Ascending aorta (tissue), 2 donors: ENCODE data around the gene GON7. TPM values are rescaled to one million over a fixed set of nuclear protein-coding genes. Genes with fewer than 3 reads are reported as not detected.
A peak's percentile ranks its signal among the peaks of the same experiment; 100 is the strongest.

Source experiments
- DNase-seq, 2 donors: peaks; one replicate each; pipeline ENCODE4 v3.0.0-alpha.2; 2019; ENCODE audit warnings: low spot score in 2 of 2
- H3K27ac ChIP-seq, 2 donors: fragments of 200-600 bp; sonication (generic); one replicate each; pipeline ENCODE4 v1.5.1; 2016 to 2017; ENCODE audit warnings: mild to moderate bottlenecking in 1 of 2
- H3K27me3 ChIP-seq: fragments of 200-600 bp; sonication (generic); one replicate; pipeline ENCODE4 v1.5.1; 2017
- H3K36me3 ChIP-seq, 2 donors: fragments of 200-600 bp; sonication (generic); one replicate each; pipeline ENCODE4 v1.5.1; 2016
- H3K4me1 ChIP-seq, 2 donors: fragments of 200-600 bp; sonication (generic); one replicate each; pipeline ENCODE4 v1.5.1; 2016 to 2017; ENCODE audit warnings: mild to moderate bottlenecking in 1 of 2
- H3K4me3 ChIP-seq, 2 donors: fragments of 200-600 bp; sonication (generic); one replicate each; pipeline ENCODE4 v1.5.1; 2016 to 2017; ENCODE audit warnings: mild to moderate bottlenecking in 1 of 2
- H3K9me3 ChIP-seq, 2 donors: fragments of 200-600 bp; sonication (generic); one replicate each; pipeline ENCODE4 v1.5.1; 2016
- CTCF ChIP-seq, 3 experiments: fragments of 200-600 bp in 2 of 3; fragments of 450-650 bp in 1 of 3; sonication (generic) in 2 of 3; IDR thresholded peaks; one replicate each; pipeline ENCODE4 v1.5.1; 2016 to 2019; ENCODE audit warnings: antibody characterized with exemption in 3 of 3, mild to moderate bottlenecking in 1 of 3, moderate library complexity in 1 of 3
- intact Hi-C: fragments of 100-400 bp; cut with DNase I; formaldehyde crosslinking; loops from one replicate; pipeline ENCODE4 v1.15.1; 2023
- total RNA-seq: library from RNA; depleted of rRNA; stranded (reverse); fragments of >200 nt; gene quantifications from one replicate; pipeline ENCODE4 v1.1.0, GENCODE V29; 2016

GON7 gene
- total RNA-seq, 1 donor from 2014 or later = 4.6 TPM

- Histone ChIP-seq H3K4me3 (no peak overlapping the region), H3K9me3 (no peaks in the 10 kb centered on the region), H3K36me3 (peaks cover 33 to 43% of the 10 kb centered on the region in 2 donors), H3K27me3 (no peaks in the 10 kb centered on the region), H3K27ac (no peak overlapping the region), H3K4me1 (no peaks in the 10 kb centered on the region)
- DNase-seq = no peak
- TF ChIP-seq CTCF (IDR thresholded peaks at IDR 0.05) = no peak
- intact Hi-C loops = no loop called here
Observed at GRCh38 chr14:93228550-93228949, 21.7 kb upstream of the GON7 start.

GRCh38 chr14:93223565-93223964, 16.7 kb upstream of the GON7 start:
- Histone ChIP-seq H3K36me3 (peaks cover 69 to 89% of the 10 kb centered on the region in 2 donors), H3K4me1 (no peaks in the 10 kb centered on the region), H3K4me3 (no peak overlapping the region), H3K27ac (no peak overlapping the region), H3K9me3 (no peaks in the 10 kb centered on the region), H3K27me3 (no peaks in the 10 kb centered on the region)
- intact Hi-C loops = no loop called here
- TF ChIP-seq CTCF (IDR thresholded peaks at IDR 0.05) = no peak
- DNase-seq = no peak

- Histone ChIP-seq H3K9me3 (no peaks in the 10 kb centered on the region), H3K36me3 (peaks cover 72 to 90% of the 10 kb centered on the region in 2 donors), H3K4me1 (no peaks in the 10 kb centered on the region), H3K27ac (no peak overlapping the region), H3K27me3 (no peaks in the 10 kb centered on the region), H3K4me3 (no peak overlapping the region)
- intact Hi-C loops = no loop called here
- DNase-seq = no peak
- no peak for TF ChIP-seq CTCF (IDR thresholded peaks at IDR 0.05)
Observed at GRCh38 chr14:93220509-93220908, 13.6 kb upstream of the GON7 start.

- peaks cover 76 to 95% of the 10 kb centered on the region in 2 donors for H3K36me3 ChIP-seq
- H3K4me3 ChIP-seq = no peak overlapping the region
- no peak for DNase-seq
- no peaks in the 10 kb centered on the region for H3K27me3 ChIP-seq
- no peak overlapping the region for H3K27ac ChIP-seq
- intact Hi-C loops = no loop called here
- H3K4me1 ChIP-seq = no peaks in the 10 kb centered on the region
- no peaks in the 10 kb centered on the region for H3K9me3 ChIP-seq
- peak in 2 of 3 experiments; percentile 18 to 29 for TF ChIP-seq CTCF (IDR thresholded peaks at IDR 0.05)
Observed at GRCh38 chr14:93219103-93219726, 12.3 kb upstream of the GON7 start.

- Histone ChIP-seq H3K27ac (no peak overlapping the region), H3K27me3 (no peaks in the 10 kb centered on the region), H3K9me3 (no peaks in the 10 kb centered on the region), H3K4me3 (no peak overlapping the region), H3K36me3 (peaks cover 64 to 80% of the 10 kb centered on the region in 2 donors), H3K4me1 (no peaks in the 10 kb centered on the region)
- DNase-seq = no peak
- TF ChIP-seq CTCF (IDR thresholded peaks at IDR 0.05) = no peak
- intact Hi-C loops = no loop called here
Observed at GRCh38 chr14:93214598-93214997, 7.7 kb upstream of the GON7 start.

GRCh38 chr14:93212432-93212831, 5.6 kb upstream of the GON7 start:
- Histone ChIP-seq H3K4me3 (no peak overlapping the region), H3K4me1 (peaks cover 3 to 5% of the 10 kb centered on the region in 2 donors), H3K27me3 (no peaks in the 10 kb centered on the region), H3K9me3 (no peaks in the 10 kb centered on the region), H3K27ac (no peak overlapping the region), H3K36me3 (peaks cover 54 to 63% of the 10 kb centered on the region in 2 donors)
- TF ChIP-seq CTCF (IDR thresholded peaks at IDR 0.05) = no peak
- no peak for DNase-seq
- intact Hi-C loops = no loop called here
